Ascending aorta (tissue), 2 donors: ENCODE data around the gene SLC25A21. TPM values are rescaled to one million over a fixed set of nuclear protein-coding genes. Genes with fewer than 3 reads are reported as not detected.
"Not testable (repeated sequence)": the region's sequence is repeated elsewhere in the genome, so short reads cannot be mapped to it uniquely, and the experiment has no call there.

Experiments used
- DNase-seq, 2 donors: peaks; one replicate each; pipeline ENCODE4 v3.0.0-alpha.2; 2019; ENCODE audit warnings: low spot score in 2 of 2
- H3K27ac ChIP-seq, 2 donors: fragments of 200-600 bp; sonication (generic); one replicate each; pipeline ENCODE4 v1.5.1; 2016 to 2017; ENCODE audit warnings: mild to moderate bottlenecking in 1 of 2
- H3K27me3 ChIP-seq: fragments of 200-600 bp; sonication (generic); one replicate; pipeline ENCODE4 v1.5.1; 2017
- H3K36me3 ChIP-seq, 2 donors: fragments of 200-600 bp; sonication (generic); one replicate each; pipeline ENCODE4 v1.5.1; 2016
- H3K4me1 ChIP-seq, 2 donors: fragments of 200-600 bp; sonication (generic); one replicate each; pipeline ENCODE4 v1.5.1; 2016 to 2017; ENCODE audit warnings: mild to moderate bottlenecking in 1 of 2
- H3K4me3 ChIP-seq, 2 donors: fragments of 200-600 bp; sonication (generic); one replicate each; pipeline ENCODE4 v1.5.1; 2016 to 2017; ENCODE audit warnings: mild to moderate bottlenecking in 1 of 2
- H3K9me3 ChIP-seq, 2 donors: fragments of 200-600 bp; sonication (generic); one replicate each; pipeline ENCODE4 v1.5.1; 2016
- CTCF ChIP-seq, 3 experiments: fragments of 200-600 bp in 2 of 3; fragments of 450-650 bp in 1 of 3; sonication (generic) in 2 of 3; IDR thresholded peaks; one replicate each; pipeline ENCODE4 v1.5.1; 2016 to 2019; ENCODE audit warnings: antibody characterized with exemption in 3 of 3, mild to moderate bottlenecking in 1 of 3, moderate library complexity in 1 of 3
- intact Hi-C: fragments of 100-400 bp; cut with DNase I; formaldehyde crosslinking; loops from one replicate; pipeline ENCODE4 v1.15.1; 2023
- total RNA-seq: library from RNA; depleted of rRNA; stranded (reverse); fragments of >200 nt; gene quantifications from one replicate; pipeline ENCODE4 v1.1.0, GENCODE V29; 2016

The SLC25A21 gene
- total RNA-seq, 1 donor from 2014 or later = not detected

DNA sequence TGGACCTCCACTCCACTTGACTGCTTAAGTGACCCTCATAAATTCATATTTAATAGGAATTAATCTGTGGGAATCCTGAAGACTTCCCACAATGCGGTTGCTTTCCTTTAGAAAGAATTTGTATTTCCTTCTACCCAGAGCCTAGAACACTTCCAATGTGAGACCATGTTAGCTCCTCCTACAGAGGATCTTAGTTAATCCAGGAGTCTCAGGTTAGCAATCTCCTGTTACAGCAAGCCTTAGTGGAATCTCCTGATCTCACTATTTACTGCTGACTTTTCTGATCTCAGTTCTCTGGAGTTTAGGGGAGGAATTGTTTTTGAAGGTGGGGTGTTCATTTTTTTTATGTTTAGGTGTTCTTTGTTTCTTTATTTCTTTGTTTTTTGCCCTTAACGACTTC is 186.0 kb downstream of the SLC25A21 start:
- Histone ChIP-seq H3K36me3 (no peaks in the 10 kb centered on the region), H3K9me3 (no peaks in the 10 kb centered on the region), H3K27ac (no peak overlapping the region), H3K4me3 (no peak overlapping the region), H3K27me3 (no peaks in the 10 kb centered on the region), H3K4me1 (peaks cover 0 to 6% of the 10 kb centered on the region in 2 donors)
- TF ChIP-seq CTCF (IDR thresholded peaks at IDR 0.05) = no peak
- DNase-seq = no peak
- intact Hi-C loops = no loop called here

DNA sequence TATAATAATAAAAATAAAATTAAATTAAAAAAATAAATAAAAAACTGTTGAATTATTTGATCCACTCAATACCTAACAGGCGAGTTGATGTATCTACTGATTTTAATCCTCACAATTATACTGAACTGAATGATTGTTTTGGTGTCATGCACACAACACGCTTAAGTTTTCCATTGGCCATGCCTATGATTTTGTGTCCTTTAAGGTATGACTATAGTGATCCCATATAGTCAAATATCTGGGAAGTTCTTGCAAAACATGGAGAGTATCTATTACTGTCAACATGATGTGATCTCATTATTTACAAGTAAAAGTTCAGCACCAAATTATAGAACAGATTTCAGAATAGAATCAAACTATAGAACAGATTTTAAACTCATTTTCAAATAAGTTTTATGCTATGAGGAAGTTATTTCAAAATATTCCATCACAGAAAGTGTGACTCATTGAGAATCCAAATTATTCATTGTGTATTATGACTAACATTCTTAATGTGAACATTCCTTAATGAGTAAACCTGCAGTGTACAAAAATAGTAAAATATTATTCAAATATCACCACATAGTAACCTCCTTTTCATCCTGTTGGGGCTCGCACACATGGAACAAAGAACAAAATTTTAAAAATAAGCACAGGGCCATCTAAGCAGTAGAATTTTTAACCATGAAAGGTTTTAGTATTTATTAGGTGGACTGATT is 190.4 kb downstream of the SLC25A21 start:
- Histone ChIP-seq H3K4me3 (no peak overlapping the region), H3K27ac (peak overlapping the region in 1 of 2 donors; percentile 27), H3K27me3 (no peaks in the 10 kb centered on the region), H3K36me3 (no peaks in the 10 kb centered on the region), H3K4me1 (peaks cover 0 to 6% of the 10 kb centered on the region in 2 donors), H3K9me3 (no peaks in the 10 kb centered on the region)
- no peak for DNase-seq
- intact Hi-C loops = no loop called here
- TF ChIP-seq CTCF (IDR thresholded peaks at IDR 0.05) = no peak

GRCh38 chr14:36980413-36980812 is 192.0 kb downstream of the SLC25A21 start:
- H3K4me3 ChIP-seq, H3K36me3 ChIP-seq, H3K4me1 ChIP-seq, H3K27ac ChIP-seq, H3K27me3 ChIP-seq, intact Hi-C loops, DNase-seq, H3K9me3 ChIP-seq: not testable (repeated sequence)

GRCh38 chr14:36979863-36980262 is 192.5 kb downstream of the SLC25A21 start:
- Histone ChIP-seq H3K4me1 (peaks cover 0 to 6% of the 10 kb centered on the region in 2 donors), H3K4me3 (no peak overlapping the region), H3K9me3 (no peaks in the 10 kb centered on the region), H3K27me3 (no peaks in the 10 kb centered on the region), H3K36me3 (no peaks in the 10 kb centered on the region), H3K27ac (no peak overlapping the region)
- TF ChIP-seq CTCF (IDR thresholded peaks at IDR 0.05) = no peak
- no peak for DNase-seq
- intact Hi-C loops = no loop called here

GRCh38 chr14:36976571-36977023 is 195.8 kb downstream of the SLC25A21 start:
- no peak for DNase-seq
- Histone ChIP-seq H3K36me3 (no peaks in the 10 kb centered on the region), H3K27me3 (no peaks in the 10 kb centered on the region), H3K4me3 (no peak overlapping the region), H3K9me3 (no peaks in the 10 kb centered on the region), H3K4me1 (peaks cover 0 to 10% of the 10 kb centered on the region in 2 donors), H3K27ac (no peak overlapping the region)
- intact Hi-C loops = no loop called here
- no peak for TF ChIP-seq CTCF (IDR thresholded peaks at IDR 0.05)

DNA sequence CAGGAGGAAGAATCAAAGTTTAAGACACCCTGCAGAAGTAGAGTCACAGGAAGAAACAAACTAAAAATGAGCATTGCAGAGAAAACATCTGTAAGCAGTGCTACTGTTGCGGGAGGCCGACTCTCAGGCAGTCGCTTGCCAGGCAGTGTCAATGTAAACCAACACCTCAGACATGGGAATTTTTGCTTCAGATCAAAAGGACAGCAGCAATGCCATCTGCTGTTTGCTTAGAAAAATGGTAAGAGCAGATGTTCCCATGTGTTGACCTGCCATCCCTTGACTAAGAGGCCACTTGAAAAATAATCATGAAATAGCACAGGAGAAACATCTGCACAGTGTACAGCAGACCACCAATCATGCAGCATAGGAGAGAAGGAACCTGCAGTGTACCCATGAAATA is 196.6 kb downstream of the SLC25A21 start:
- TF ChIP-seq CTCF (IDR thresholded peaks at IDR 0.05) = no peak
- H3K27me3 ChIP-seq = no peaks in the 10 kb centered on the region
- intact Hi-C loops = no loop called here

More for the DNA sequence above, 196.6 kb downstream of the SLC25A21 start:
- no peaks in the 10 kb centered on the region for H3K9me3 ChIP-seq
- no peak overlapping the region for H3K4me3 ChIP-seq
- H3K4me1 ChIP-seq = peaks cover 0 to 10% of the 10 kb centered on the region in 2 donors
- H3K36me3 ChIP-seq = no peaks in the 10 kb centered on the region
- DNase-seq = no peak
- H3K27ac ChIP-seq = no peak overlapping the region
